Aorta (tissue), 5 donors: ENCODE measurements around the gene HOMER3. TPM values are rescaled to one million over a fixed set of nuclear protein-coding genes. Genes with fewer than 3 reads are reported as not detected.
"Not testable (repeated sequence)": the region's sequence is repeated elsewhere in the genome, so short reads cannot be mapped to it uniquely, and the experiment has no call there.

Experiments
- ATAC-seq: fragments of 200-7000 bp; cut with Tn5 transposase; one replicate; pipeline ENCODE4 v1.9.1; 2022; ENCODE audit warnings: moderate library complexity; ENCODE audit not compliant: low FRiP score
- DNase-seq, 2 donors: peaks; one replicate each; pipeline ENCODE4 v3.0.0-alpha.2; 2020
- H3K27ac ChIP-seq, 2 donors: one replicate each; pipeline ENCODE4 v1.5.1; 2013; ENCODE audit warnings: low read length in 2 of 2, mild to moderate bottlenecking in 2 of 2, moderate library complexity in 2 of 2, control low read depth in 1 of 2, inconsistent platforms in 1 of 2, low read depth in 1 of 2
- H3K27me3 ChIP-seq, 2 donors: one replicate each; pipeline ENCODE4 v1.6.1; 2013; ENCODE audit warnings: control low read depth in 1 of 2, low read length in 1 of 2, mild to moderate bottlenecking in 1 of 2, moderate library complexity in 1 of 2; ENCODE audit not compliant: insufficient read depth in 2 of 2, control insufficient read depth in 1 of 2
- H3K36me3 ChIP-seq, 2 donors: one replicate each; pipeline ENCODE4 v1.6.1; 2013; ENCODE audit warnings: control low read depth in 1 of 2, low read length in 1 of 2, mild to moderate bottlenecking in 1 of 2; ENCODE audit not compliant: insufficient read depth in 2 of 2, control insufficient read depth in 1 of 2
- H3K4me1 ChIP-seq, 2 donors: one replicate each; pipeline ENCODE4 v1.6.1; 2013; ENCODE audit warnings: low read length in 2 of 2, control low read depth in 1 of 2, mild to moderate bottlenecking in 1 of 2, moderate library complexity in 1 of 2; ENCODE audit not compliant: insufficient read depth in 2 of 2, control insufficient read depth in 1 of 2
- H3K4me3 ChIP-seq, 2 donors: one replicate each; pipeline ENCODE4 v1.5.1; 2013; ENCODE audit warnings: low read length in 2 of 2, control low read depth in 1 of 2, mild to moderate bottlenecking in 1 of 2
- H3K9me3 ChIP-seq: one replicate; pipeline ENCODE4 v1.6.1; 2013; ENCODE audit warnings: mild to moderate bottlenecking, low read length; ENCODE audit not compliant: control insufficient read depth
- WGBS, 2 donors: extraction: QIAGEN DNeasy Blood & Tissue Kit; methylation state at CpG; one replicate each; pipeline ENCODE4 v1.1.7; 2013; 5-methylcytosine and 5-hydroxymethylcytosine counted together
- intact Hi-C, 2 donors: fragments of 100-400 bp; cut with DNase I; formaldehyde crosslinking; loops; one replicate each; pipeline versions ENCODE4 v1.14.2 to v1.15.0; 2022
- polyA plus RNA-seq, 2 donors: library from polyadenylated mRNA; stranded (reverse); fragments of 200-250 nt; gene quantifications; one replicate each; pipeline ENCODE4 v1.2.3, GENCODE V29; 2013
- total RNA-seq, 2 donors: library from RNA; stranded (reverse); fragmentation: NEBNext Ultra II Directional; extraction: Animal tissue kit (Norgen Biotek cat#: 25700); gene quantifications; one replicate each; pipeline ENCODE4 v1.2.1, GENCODE V29; 2021
- donor health status: healthy with polysubstance abuse.
- donor health status: Bipolar disorder and iron deficiency.
- donor health status: DM: no; HTN: no; CAD: no.
- donor health status: DM: no; HTN: no; CAD: no.
- donor health status: DM: yes; HTN: yes; CAD: no.

The HOMER3 gene
- total and polyA plus RNA-seq, 4 donors = 23.6 to 59.9 (median 34.2) TPM

- H3K27ac ChIP-seq = no peak overlapping the region
- peaks cover 0 to 2% of the 10 kb centered on the region in 2 donors for H3K36me3 ChIP-seq
These were observed 37.6 kb downstream of the HOMER3 start for GRCh38 chr19:18903156-18904037.

GRCh38 chr19:18902519-18902918 lies 38.5 kb downstream of the HOMER3 start:
- H3K27ac ChIP-seq, DNase-seq, H3K27me3 ChIP-seq, H3K4me3 ChIP-seq, H3K36me3 ChIP-seq, H3K9me3 ChIP-seq, ATAC-seq, H3K4me1 ChIP-seq, intact Hi-C loops: not testable (repeated sequence)
- WGBS, 2 donors = 95 to 98% methylated on average over 5 of the region's 5 CpGs

More at GRCh38 chr19:18903156-18904037, 37.6 kb downstream of the HOMER3 start:
- ATAC-seq (no peak), DNase-seq (peak in 1 of 2 donors; percentile 74)
- Histone ChIP-seq H3K4me3 (no peak overlapping the region), H3K9me3 (no peaks in the 10 kb centered on the region), H3K27me3 (no peaks in the 10 kb centered on the region), H3K4me1 (no peaks in the 10 kb centered on the region)
- whole genome bisulfite sequencing, 2 donors = 89 to 92% methylated on average over 29 of the region's 29 CpGs
- intact Hi-C loops = no loop called here

- Histone ChIP-seq H3K9me3 (no peaks in the 10 kb centered on the region), H3K27ac (no peak overlapping the region), H3K36me3 (peaks cover 0 to 2% of the 10 kb centered on the region in 2 donors), H3K4me3 (no peak overlapping the region), H3K4me1 (no peaks in the 10 kb centered on the region), H3K27me3 (no peaks in the 10 kb centered on the region)
- no peak for DNase-seq
- WGBS, 2 donors = 85 to 93% methylated on average over 7 of the region's 7 CpGs
- no peak for ATAC-seq
- intact Hi-C loops = no loop called here
These were observed 39.5 kb downstream of the HOMER3 start for GRCh38 chr19:18901491-18901890.

- H3K27me3 ChIP-seq = no peaks in the 10 kb centered on the region
- H3K36me3 ChIP-seq = peaks cover 0 to 2% of the 10 kb centered on the region in 2 donors
- H3K4me3 ChIP-seq = no peak overlapping the region
- intact Hi-C loops = no loop called here
- 85 to 90% methylated on average over 17 of the region's 17 CpGs for WGBS, 2 donors
- ATAC-seq = no peak
- peak in 1 of 2 donors; percentile 71 for DNase-seq
- H3K27ac ChIP-seq = no peak overlapping the region
- no peaks in the 10 kb centered on the region for H3K4me1 ChIP-seq
- no peaks in the 10 kb centered on the region for H3K9me3 ChIP-seq
These were observed 40.1 kb downstream of the HOMER3 start for GRCh38 chr19:18900700-18901481.

GRCh38 chr19:18899624-18900560 lies 41.1 kb downstream of the HOMER3 start:
- ATAC-seq (no peak), DNase-seq (peak; percentile 42 to 75)
- intact Hi-C loops = no loop called here
- H3K9me3 ChIP-seq = no peaks in the 10 kb centered on the region
- no peak overlapping the region for H3K27ac ChIP-seq
- H3K36me3 ChIP-seq = peaks cover 0 to 2% of the 10 kb centered on the region in 2 donors
- H3K4me1 ChIP-seq = no peaks in the 10 kb centered on the region
- WGBS, 2 donors = 82 to 86% methylated on average over 19 to 20 of the region's 20 CpGs
- no peak overlapping the region for H3K4me3 ChIP-seq
- no peaks in the 10 kb centered on the region for H3K27me3 ChIP-seq

- Histone ChIP-seq H3K4me3 (no peak overlapping the region), H3K27ac (no peak overlapping the region), H3K36me3 (no peaks in the 10 kb centered on the region), H3K4me1 (no peaks in the 10 kb centered on the region), H3K27me3 (no peaks in the 10 kb centered on the region), H3K9me3 (no peaks in the 10 kb centered on the region)
- 77 to 78% methylated on average over 18 of the region's 18 CpGs for WGBS, 2 donors
- DNase-seq (peak; percentile 37 to 74), ATAC-seq (no peak)
- intact Hi-C loops = no loop called here
These were observed 42.2 kb downstream of the HOMER3 start for GRCh38 chr19:18898607-18899408.

GRCh38 chr19:18898081-18898606 lies 42.9 kb downstream of the HOMER3 start:
- Histone ChIP-seq H3K9me3 (no peaks in the 10 kb centered on the region), H3K27ac (no peak overlapping the region), H3K27me3 (no peaks in the 10 kb centered on the region), H3K4me1 (no peaks in the 10 kb centered on the region), H3K36me3 (no peaks in the 10 kb centered on the region), H3K4me3 (no peak overlapping the region)
- 43% methylated on average over 18 of the region's 18 CpGs for WGBS, 2 donors
- intact Hi-C loops = no loop called here
- ATAC-seq (no peak), DNase-seq (peak; percentile 34 to 71)
